HCT116 (cell line): ENCODE measurements around the gene DPP6. TPM values are rescaled to one million over a fixed set of nuclear protein-coding genes. Genes with fewer than 3 reads are reported as not detected.

Experiments
- ATAC-seq: fragments of 200-7000 bp; cut with Tn5 transposase; 2 replicates; pipeline ENCODE4 v1.9.1; 2020; ENCODE audit warnings: mild to moderate bottlenecking, moderate library complexity
- BruUV-seq: library from RNA; stranded (reverse); fragments of 400-500 nt; replicated peaks from 2 replicates; lab custom pipeline; 2021; lab: Mats Ljungman, UMichigan
- CTCF ChIA-PET: fragments of 300-600 bp; sonication (Branson Sonifier 250); formaldehyde crosslinking; loops from one replicate; lab custom pipeline; 2021; ENCODE audit warnings: antibody characterized with exemption; lab: Charles Lee
- POLR2A ChIA-PET: fragments of 300-600, 350-600 bp; sonication (Branson Sonifier 250); formaldehyde crosslinking; loops from one replicate; lab custom pipeline; 2021; ENCODE audit warnings: antibody characterized with exemption; lab: Charles Lee
- RAD21 ChIA-PET, 2 experiments: fragments of 300-600 bp; sonication (Branson Sonifier 250); formaldehyde crosslinking; loops; one replicate each; lab custom pipeline; 2023; ENCODE audit warnings: low total read pairs in 2 of 2; ENCODE audit not compliant: uncharacterized antibody in 2 of 2, unreplicated experiment in 2 of 2, low non-redundant PET in 1 of 2; lab: Charles Lee
- DNase-seq: peaks from one replicate; pipeline ENCODE4 v3.0.0-alpha.2; 2010; ENCODE audit warnings: low read depth, low spot score
- H2AFZ ChIP-seq: fragments of 200-600 bp; shearing (Covaris generic), sonication (generic); 2 replicates; pipeline ENCODE4 v1.6.1; 2017; ENCODE audit warnings: low read depth, mixed run types, mixed read lengths, antibody characterized with exemption, low read length; ENCODE audit not compliant: poor library complexity, severe bottlenecking
- H3K27ac ChIP-seq: 2 replicates; pipeline ENCODE4 v1.5.1; 2012; ENCODE audit warnings: low read depth, low read length
- H3K27me3 ChIP-seq: fragments of 200-600 bp; sonication (generic); 2 replicates; pipeline ENCODE4 v1.6.1; 2016; ENCODE audit warnings: mixed run types, low read length, mixed read lengths; ENCODE audit not compliant: insufficient read depth
- H3K36me3 ChIP-seq, 2 experiments: fragments of 200-500 bp in 1 of 2; fragments of 200-600 bp in 1 of 2; sonication (Bioruptor generic) in 1 of 2; sonication (generic) in 1 of 2; 2 replicates each; pipeline versions ENCODE4 v1.5.1 to v1.6.1; 2014 to 2016; ENCODE audit warnings: low read length in 2 of 2, inconsistent platforms in 1 of 2, mixed read lengths in 1 of 2, mixed run types in 1 of 2; ENCODE audit not compliant: insufficient read depth in 2 of 2, control insufficient read depth in 1 of 2
- H3K4me1 ChIP-seq, 2 experiments: fragments of 200-600 bp in 1 of 2; sonication (generic) in 1 of 2; 2 replicates each; pipeline versions ENCODE4 v1.5.1 to v1.6.1; 2012 to 2017; ENCODE audit warnings: low read length in 2 of 2, inconsistent platforms in 1 of 2, mild to moderate bottlenecking in 1 of 2, mixed read lengths in 1 of 2, mixed run types in 1 of 2, moderate library complexity in 1 of 2; ENCODE audit not compliant: insufficient read depth in 2 of 2, control insufficient read depth in 1 of 2
- H3K4me2 ChIP-seq: fragments of 200-600 bp; sonication (generic); 2 replicates; pipeline ENCODE4 v1.6.1; 2017; ENCODE audit warnings: mixed run types, low read length, mixed read lengths
- H3K4me3 ChIP-seq, 2 experiments: fragments of 200-600 bp in 1 of 2; sonication (generic) in 1 of 2; replicated peaks in 1 of 2; 2 replicates each; pipeline ENCODE4 v1.5.1; 2011 to 2016; ENCODE audit warnings: low read length in 2 of 2, control low read depth in 1 of 2, low read depth in 1 of 2, mild to moderate bottlenecking in 1 of 2, mixed read lengths in 1 of 2, mixed run types in 1 of 2
- H3K79me2 ChIP-seq: fragments of 200-600 bp; sonication (generic); 2 replicates; pipeline ENCODE4 v1.6.1; 2017; ENCODE audit warnings: mild to moderate bottlenecking, mixed run types, low read length, moderate library complexity, mixed read lengths; ENCODE audit not compliant: insufficient read depth
- H3K9ac ChIP-seq: fragments of 200-600 bp; sonication (generic); 2 replicates; pipeline ENCODE4 v1.6.1; 2016; ENCODE audit warnings: low read length, mixed read lengths
- H3K9me2 ChIP-seq: fragments of 200-600 bp; sonication (generic), shearing (Covaris generic); 2 replicates; pipeline ENCODE4 v1.6.1; 2017; ENCODE audit warnings: mixed run types, mild to moderate bottlenecking, moderate library complexity; ENCODE audit not compliant: insufficient read depth
- H3K9me3 ChIP-seq, 2 experiments: fragments of 200-500 bp in 1 of 2; fragments of 200-600 bp in 1 of 2; sonication (Bioruptor generic) in 1 of 2; sonication (generic) in 1 of 2; 2 replicates each; pipeline ENCODE4 v1.6.1; 2014 to 2017; ENCODE audit warnings: low read length in 2 of 2, mixed read lengths in 2 of 2, inconsistent platforms in 1 of 2, low read depth in 1 of 2, mild to moderate bottlenecking in 1 of 2, mixed run types in 1 of 2, moderate library complexity in 1 of 2; ENCODE audit not compliant: control insufficient read depth in 1 of 2, insufficient read depth in 1 of 2
- H4K20me1 ChIP-seq: fragments of 200-600 bp; sonication (generic), shearing (Covaris generic); 2 replicates; pipeline ENCODE4 v1.6.1; 2017; ENCODE audit warnings: mixed run types, mild to moderate bottlenecking, moderate library complexity; ENCODE audit not compliant: insufficient read depth
- CBX3 ChIP-seq: IDR thresholded peaks from 2 replicates; pipeline ENCODE4 v1.6.1; 2012; ENCODE audit warnings: low read depth
- EGR1 ChIP-seq: IDR thresholded peaks from 2 replicates; pipeline ENCODE4 v1.6.1; 2012; ENCODE audit warnings: low read depth
- ELF1 ChIP-seq: IDR thresholded peaks from 2 replicates; pipeline ENCODE4 v1.6.1; 2012; ENCODE audit warnings: low read depth, borderline replicate concordance
- EZH2 ChIP-seq: fragments of 200-600 bp; sonication (generic); IDR thresholded peaks from 2 replicates; pipeline ENCODE4 v1.6.1; 2017; ENCODE audit warnings: antibody characterized with exemption, mixed run types
- JUND ChIP-seq: IDR thresholded peaks from 2 replicates; pipeline ENCODE4 v1.6.1; 2012
- MAX ChIP-seq: IDR thresholded peaks from 2 replicates; pipeline ENCODE4 v1.6.1; 2012
- POLR2A ChIP-seq: IDR thresholded peaks from 2 replicates; pipeline ENCODE4 v1.7.0; 2011; ENCODE audit warnings: borderline replicate concordance; ENCODE audit not compliant: insufficient read depth, insufficient read length; ENCODE audit errors: extremely low read depth
- RAD21 ChIP-seq: IDR thresholded peaks from 2 replicates; pipeline ENCODE4 v1.6.1; 2012; ENCODE audit warnings: low read depth, mild to moderate bottlenecking
- SIN3A ChIP-seq: IDR thresholded peaks from 2 replicates; pipeline ENCODE4 v1.6.1; 2012; ENCODE audit warnings: low read depth
- SRF ChIP-seq: IDR thresholded peaks from 2 replicates; pipeline ENCODE4 v1.6.1; 2012; ENCODE audit warnings: low read depth
- ZBTB33 ChIP-seq: IDR thresholded peaks from 2 replicates; pipeline ENCODE4 v1.6.1; 2011; ENCODE audit warnings: mild to moderate bottlenecking, low read length, moderate library complexity; ENCODE audit not compliant: insufficient replicate concordance; ENCODE audit errors: extremely low read depth
- ZFX ChIP-seq: fragments of 450-650 bp; IDR thresholded peaks from 2 replicates; pipeline ENCODE4 v1.6.1; 2017
- intact Hi-C: fragments of 100-400 bp; cut with micrococcal nuclease; formaldehyde crosslinking; loops from 2 replicates; pipeline ENCODE4 v1.10.0; 2022
- total RNA-seq: library from RNA; stranded (reverse); gene quantifications from one replicate; pipeline ENCODE4 v1.2.1, GENCODE V29; 2021; ENCODE audit not compliant: unreplicated experiment
- TF ChIP-seq, protein P1 (sequence below): IDR thresholded peaks from 2 replicates; pipeline ENCODE4 v1.6.1; 2012; ENCODE audit warnings: low read depth
- TF ChIP-seq, protein P2 (sequence below): IDR thresholded peaks from 2 replicates; pipeline ENCODE4 v1.6.1; 2012
- TF ChIP-seq, protein P3 (sequence below), 3 experiments: fragments of 200-600 bp in 1 of 3; sonication (generic) in 1 of 3; IDR thresholded peaks in 2 of 3; conservative IDR thresholded peaks in 1 of 3; 2 replicates each; pipeline ENCODE4 v1.5.1; 2012 to 2017; ENCODE audit warnings: low read depth in 2 of 3, low read length in 2 of 3, antibody characterized with exemption in 1 of 3, borderline replicate concordance in 1 of 3, control low read depth in 1 of 3, mild to moderate bottlenecking in 1 of 3, mixed read lengths in 1 of 3, mixed run types in 1 of 3, moderate library complexity in 1 of 3; ENCODE audit not compliant: insufficient read depth in 1 of 3

Gene DPP6
- total RNA-seq, 1 experiment from 2014 or later, result not detected

GRCh38 chr7:154450451-154450850 is 398.3 kb downstream of the DPP6 start (continued):
- TF ChIP-seq, protein P1, sequence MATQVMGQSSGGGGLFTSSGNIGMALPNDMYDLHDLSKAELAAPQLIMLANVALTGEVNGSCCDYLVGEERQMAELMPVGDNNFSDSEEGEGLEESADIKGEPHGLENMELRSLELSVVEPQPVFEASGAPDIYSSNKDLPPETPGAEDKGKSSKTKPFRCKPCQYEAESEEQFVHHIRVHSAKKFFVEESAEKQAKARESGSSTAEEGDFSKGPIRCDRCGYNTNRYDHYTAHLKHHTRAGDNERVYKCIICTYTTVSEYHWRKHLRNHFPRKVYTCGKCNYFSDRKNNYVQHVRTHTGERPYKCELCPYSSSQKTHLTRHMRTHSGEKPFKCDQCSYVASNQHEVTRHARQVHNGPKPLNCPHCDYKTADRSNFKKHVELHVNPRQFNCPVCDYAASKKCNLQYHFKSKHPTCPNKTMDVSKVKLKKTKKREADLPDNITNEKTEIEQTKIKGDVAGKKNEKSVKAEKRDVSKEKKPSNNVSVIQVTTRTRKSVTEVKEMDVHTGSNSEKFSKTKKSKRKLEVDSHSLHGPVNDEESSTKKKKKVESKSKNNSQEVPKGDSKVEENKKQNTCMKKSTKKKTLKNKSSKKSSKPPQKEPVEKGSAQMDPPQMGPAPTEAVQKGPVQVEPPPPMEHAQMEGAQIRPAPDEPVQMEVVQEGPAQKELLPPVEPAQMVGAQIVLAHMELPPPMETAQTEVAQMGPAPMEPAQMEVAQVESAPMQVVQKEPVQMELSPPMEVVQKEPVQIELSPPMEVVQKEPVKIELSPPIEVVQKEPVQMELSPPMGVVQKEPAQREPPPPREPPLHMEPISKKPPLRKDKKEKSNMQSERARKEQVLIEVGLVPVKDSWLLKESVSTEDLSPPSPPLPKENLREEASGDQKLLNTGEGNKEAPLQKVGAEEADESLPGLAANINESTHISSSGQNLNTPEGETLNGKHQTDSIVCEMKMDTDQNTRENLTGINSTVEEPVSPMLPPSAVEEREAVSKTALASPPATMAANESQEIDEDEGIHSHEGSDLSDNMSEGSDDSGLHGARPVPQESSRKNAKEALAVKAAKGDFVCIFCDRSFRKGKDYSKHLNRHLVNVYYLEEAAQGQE, result no peak
- TF ChIP-seq EGR1 (no peak), POLR2A (no peak), MAX (no peak), EZH2 (no peak), ZFX (no peak)

DNA sequence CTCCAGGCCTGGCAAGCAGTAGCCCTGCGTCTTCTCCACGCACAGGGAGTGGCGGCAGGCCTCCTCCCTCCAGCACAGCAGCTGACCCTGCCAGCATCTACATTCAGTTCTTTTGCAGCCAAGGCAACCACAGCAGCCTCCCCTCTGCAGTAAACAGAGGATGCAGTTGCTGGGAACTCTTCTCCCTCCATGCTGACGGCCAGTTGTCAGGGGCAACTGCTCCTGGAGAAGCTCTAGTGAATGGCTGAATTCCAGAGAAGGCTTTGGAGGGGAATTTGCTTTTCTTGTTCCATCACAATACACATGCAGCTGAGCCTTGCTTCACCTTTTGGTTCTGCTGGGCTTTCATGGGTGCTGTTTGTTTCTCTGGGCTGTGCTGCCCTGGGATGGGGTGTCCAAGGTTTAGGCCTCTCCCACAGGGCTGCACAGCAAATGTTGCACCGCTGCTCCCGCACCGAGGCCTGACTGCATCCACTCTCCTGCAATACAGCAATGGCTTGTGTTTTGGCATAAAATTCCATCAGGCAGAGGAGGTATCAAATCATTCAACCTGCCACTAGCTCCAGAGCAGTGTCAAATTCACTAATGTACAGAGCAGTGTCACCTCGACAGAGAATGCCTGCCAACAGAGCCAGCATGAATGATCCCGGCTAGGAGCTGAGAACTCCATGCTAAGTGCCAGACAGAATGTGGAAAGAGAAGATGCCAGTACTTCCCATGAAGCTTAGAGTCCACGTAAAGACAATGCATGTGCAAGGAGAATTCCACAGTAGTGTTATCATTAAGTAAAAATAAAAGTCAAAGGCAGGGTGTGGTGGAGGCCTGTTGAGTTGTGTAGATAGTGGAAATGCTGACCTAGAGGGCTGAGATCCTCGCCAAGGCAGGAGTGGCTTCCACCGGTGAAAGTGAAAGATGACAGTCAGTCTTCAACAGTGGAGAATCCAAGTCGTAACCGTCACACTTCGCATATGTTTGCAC is 399.6 kb downstream of the DPP6 start:
- ChIA-PET POLR2A (no interaction called here), RAD21 (no interaction called here), CTCF (no interaction called here)
- H2AFZ ChIP-seq, result no peak overlapping the region
- H3K9ac ChIP-seq, result no peak overlapping the region
- H3K4me3 ChIP-seq, result no peak overlapping the region
- peaks cover 3 to 18% of the 10 kb centered on the region in 2 experiments; a peak in 2 of 4 replicates for H3K9me3 ChIP-seq
- H3K36me3 ChIP-seq, result no peaks in the 10 kb centered on the region
- DNase-seq (no peak), ATAC-seq (no peak)
- no peak overlapping the region for H3K4me2 ChIP-seq
- H3K27ac ChIP-seq, result no peak overlapping the region
- no peaks in the 10 kb centered on the region for H3K79me2 ChIP-seq
- no TSS peak for BruUV-seq
- H3K27me3 ChIP-seq, result no peaks in the 10 kb centered on the region
- no peak for TF ChIP-seq ELF1
- no peak for TF ChIP-seq MAX
- TF ChIP-seq, protein P2, sequence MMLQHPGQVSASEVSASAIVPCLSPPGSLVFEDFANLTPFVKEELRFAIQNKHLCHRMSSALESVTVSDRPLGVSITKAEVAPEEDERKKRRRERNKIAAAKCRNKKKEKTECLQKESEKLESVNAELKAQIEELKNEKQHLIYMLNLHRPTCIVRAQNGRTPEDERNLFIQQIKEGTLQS, result no peak
- TF ChIP-seq CBX3, result no peak
- TF ChIP-seq ZFX, result no peak
- no peak for TF ChIP-seq JUND
- TF ChIP-seq SIN3A, result no peak
- no peak for TF ChIP-seq RAD21
- TF ChIP-seq SRF, result no peak
- TF ChIP-seq, protein P3, sequence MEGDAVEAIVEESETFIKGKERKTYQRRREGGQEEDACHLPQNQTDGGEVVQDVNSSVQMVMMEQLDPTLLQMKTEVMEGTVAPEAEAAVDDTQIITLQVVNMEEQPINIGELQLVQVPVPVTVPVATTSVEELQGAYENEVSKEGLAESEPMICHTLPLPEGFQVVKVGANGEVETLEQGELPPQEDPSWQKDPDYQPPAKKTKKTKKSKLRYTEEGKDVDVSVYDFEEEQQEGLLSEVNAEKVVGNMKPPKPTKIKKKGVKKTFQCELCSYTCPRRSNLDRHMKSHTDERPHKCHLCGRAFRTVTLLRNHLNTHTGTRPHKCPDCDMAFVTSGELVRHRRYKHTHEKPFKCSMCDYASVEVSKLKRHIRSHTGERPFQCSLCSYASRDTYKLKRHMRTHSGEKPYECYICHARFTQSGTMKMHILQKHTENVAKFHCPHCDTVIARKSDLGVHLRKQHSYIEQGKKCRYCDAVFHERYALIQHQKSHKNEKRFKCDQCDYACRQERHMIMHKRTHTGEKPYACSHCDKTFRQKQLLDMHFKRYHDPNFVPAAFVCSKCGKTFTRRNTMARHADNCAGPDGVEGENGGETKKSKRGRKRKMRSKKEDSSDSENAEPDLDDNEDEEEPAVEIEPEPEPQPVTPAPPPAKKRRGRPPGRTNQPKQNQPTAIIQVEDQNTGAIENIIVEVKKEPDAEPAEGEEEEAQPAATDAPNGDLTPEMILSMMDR (IDR thresholded peaks at IDR 0.05 in 2 of 3, conservative IDR thresholded peaks at IDR 0.05 in 1 of 3; ENCODE audit: borderline replicate concordance in 1 of 3, insufficient read depth in 1 of 3, low read depth in 2 of 3, low read length in 2 of 3), result no peak
- no peak for TF ChIP-seq ZBTB33
- TF ChIP-seq POLR2A, result no peak
- no peaks in the 10 kb centered on the region for H4K20me1 ChIP-seq
- H3K9me2 ChIP-seq, result no peaks in the 10 kb centered on the region
- no peaks in the 10 kb centered on the region for H3K4me1 ChIP-seq
- intact Hi-C loops, result no loop called here
